ENCODE measurements around the gene ERO1A. TPM values are rescaled to one million over a fixed set of nuclear protein-coding genes. Genes with fewer than 3 reads are reported as not detected.
A peak's percentile ranks its signal among the peaks of the same experiment; 100 is the strongest.

Gene ERO1A
- total and polyA plus RNA-seq, 2 donors (not counting 1 experiment from before 2014, with no cell fraction given): 34.5 to 64.9 TPM

DNA sequence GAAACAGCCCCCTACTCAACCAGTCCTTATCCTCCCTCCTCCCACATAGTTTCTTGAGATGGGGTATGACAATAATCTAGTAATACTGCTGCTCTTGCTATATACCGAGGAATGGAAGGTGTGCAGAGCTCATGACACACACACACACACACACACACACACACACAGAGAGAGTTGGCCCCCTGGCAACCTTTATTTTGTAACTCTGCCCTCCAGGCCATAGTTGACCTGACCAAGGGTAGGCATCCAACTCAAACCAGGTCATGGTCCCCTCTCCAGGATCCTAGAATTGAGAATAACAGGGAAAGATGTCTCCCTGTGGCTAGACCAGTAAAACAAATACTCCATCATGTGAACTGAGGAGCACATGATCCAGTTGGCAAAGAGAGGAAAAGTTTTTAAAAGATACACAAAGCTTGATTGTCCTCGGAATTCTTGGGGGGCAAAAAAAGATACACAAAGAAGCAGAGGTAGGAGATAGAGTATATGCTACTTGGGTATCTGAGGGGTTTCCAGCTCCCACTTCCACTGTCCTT, 11.3 kb downstream of the ERO1A start:
- Histone ChIP-seq H3K27me3 (ENCODE audit: control insufficient read depth, insufficient read depth, low read length) (no peaks in the 10 kb centered on the region), H2AFZ (ENCODE audit: low read length) (no peak overlapping the region), H3K36me3 (ENCODE audit: control insufficient read depth, insufficient read depth, low read length) (no peaks in the 10 kb centered on the region), H3K4me1 (ENCODE audit: control insufficient read depth, extremely low read depth, insufficient read depth, low read length) (no peaks in the 10 kb centered on the region), H3K4me2 (ENCODE audit: extremely low read depth, insufficient read depth, low read length) (no peak overlapping the region), H3K4me3 (replicated peaks in 1 of 4; ENCODE audit: control extremely low read depth in 1 of 4, insufficient read depth in 1 of 4, low read depth in 3 of 4, low read length in 4 of 4) (no peak overlapping the region), H4K20me1 (ENCODE audit: control insufficient read depth, extremely low read depth, insufficient read depth, low read length) (no peaks in the 10 kb centered on the region), H3K79me2 (ENCODE audit: control insufficient read depth, insufficient read depth, low read length) (peaks cover 37% of the 10 kb centered on the region), H3K9ac (ENCODE audit: insufficient read depth, low read length) (no peak overlapping the region), H3K27ac (ENCODE audit: insufficient read depth, low read length) (no peak overlapping the region), H3K9me3 (ENCODE audit: control insufficient read depth, insufficient read depth, low read depth, low read length) (no peaks in the 10 kb centered on the region)
- no peak for TF ChIP-seq EZH2 (IDR thresholded peaks at IDR 0.05; ENCODE audit: low read length, missing control alignments)
- TF ChIP-seq, protein P1, sequence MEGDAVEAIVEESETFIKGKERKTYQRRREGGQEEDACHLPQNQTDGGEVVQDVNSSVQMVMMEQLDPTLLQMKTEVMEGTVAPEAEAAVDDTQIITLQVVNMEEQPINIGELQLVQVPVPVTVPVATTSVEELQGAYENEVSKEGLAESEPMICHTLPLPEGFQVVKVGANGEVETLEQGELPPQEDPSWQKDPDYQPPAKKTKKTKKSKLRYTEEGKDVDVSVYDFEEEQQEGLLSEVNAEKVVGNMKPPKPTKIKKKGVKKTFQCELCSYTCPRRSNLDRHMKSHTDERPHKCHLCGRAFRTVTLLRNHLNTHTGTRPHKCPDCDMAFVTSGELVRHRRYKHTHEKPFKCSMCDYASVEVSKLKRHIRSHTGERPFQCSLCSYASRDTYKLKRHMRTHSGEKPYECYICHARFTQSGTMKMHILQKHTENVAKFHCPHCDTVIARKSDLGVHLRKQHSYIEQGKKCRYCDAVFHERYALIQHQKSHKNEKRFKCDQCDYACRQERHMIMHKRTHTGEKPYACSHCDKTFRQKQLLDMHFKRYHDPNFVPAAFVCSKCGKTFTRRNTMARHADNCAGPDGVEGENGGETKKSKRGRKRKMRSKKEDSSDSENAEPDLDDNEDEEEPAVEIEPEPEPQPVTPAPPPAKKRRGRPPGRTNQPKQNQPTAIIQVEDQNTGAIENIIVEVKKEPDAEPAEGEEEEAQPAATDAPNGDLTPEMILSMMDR (conservative IDR thresholded peaks at IDR 0.05 in 1 of 2, IDR thresholded peaks at IDR 0.05 in 1 of 2; ENCODE audit: low read depth in 1 of 2, low read length in 2 of 2): no peak
- DNase-seq (ENCODE audit: low read depth in 2 of 2): peak in 1 of 2 donors; percentile 30

DNA sequence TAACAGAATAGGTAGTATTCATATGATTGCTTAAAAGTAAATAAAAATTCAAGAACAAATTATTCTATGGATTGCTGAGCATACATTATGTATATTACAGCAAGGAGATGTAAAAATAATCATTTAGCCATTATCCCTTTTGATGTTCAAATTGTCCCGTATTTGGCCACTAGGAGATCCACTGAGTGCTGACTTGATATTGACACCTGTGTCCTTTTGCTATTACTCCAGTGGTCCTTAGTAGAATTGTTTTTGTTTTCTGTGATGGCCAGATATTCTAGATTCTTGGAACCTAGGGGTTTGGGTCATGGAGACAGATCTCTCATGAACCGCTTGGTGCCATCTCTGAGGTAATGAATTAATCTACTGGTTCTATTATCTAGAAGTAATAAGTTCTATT, 16.8 kb downstream of the ERO1A start:
- DNase-seq (ENCODE audit: low read depth in 2 of 2): no peak
- no peak overlapping the region for H3K9ac ChIP-seq (ENCODE audit: insufficient read depth, low read length)
- TF ChIP-seq, protein P1 (conservative IDR thresholded peaks at IDR 0.05 in 1 of 2, IDR thresholded peaks at IDR 0.05 in 1 of 2; ENCODE audit: low read depth in 1 of 2, low read length in 2 of 2): peak in 1 of 2 donors; percentile 37
- no peak for TF ChIP-seq EZH2 (IDR thresholded peaks at IDR 0.05; ENCODE audit: low read length, missing control alignments)
- peaks cover 1% of the 10 kb centered on the region for H3K36me3 ChIP-seq (ENCODE audit: control insufficient read depth, insufficient read depth, low read length)
- no peaks in the 10 kb centered on the region for H3K9me3 ChIP-seq (ENCODE audit: control insufficient read depth, insufficient read depth, low read depth, low read length)
- no peaks in the 10 kb centered on the region for H3K27me3 ChIP-seq (ENCODE audit: control insufficient read depth, insufficient read depth, low read length)
- H3K27ac ChIP-seq (ENCODE audit: insufficient read depth, low read length): no peak overlapping the region
- H3K4me2 ChIP-seq (ENCODE audit: extremely low read depth, insufficient read depth, low read length): no peak overlapping the region
- H2AFZ ChIP-seq (ENCODE audit: low read length): no peak overlapping the region
- H3K4me1 ChIP-seq (ENCODE audit: control insufficient read depth, extremely low read depth, insufficient read depth, low read length): no peaks in the 10 kb centered on the region
- no peak overlapping the region for H3K4me3 ChIP-seq (replicated peaks in 1 of 4; ENCODE audit: control extremely low read depth in 1 of 4, insufficient read depth in 1 of 4, low read depth in 3 of 4, low read length in 4 of 4)
- H3K79me2 ChIP-seq (ENCODE audit: control insufficient read depth, insufficient read depth, low read length): no peaks in the 10 kb centered on the region
- H4K20me1 ChIP-seq (ENCODE audit: control insufficient read depth, extremely low read depth, insufficient read depth, low read length): no peaks in the 10 kb centered on the region

DNA sequence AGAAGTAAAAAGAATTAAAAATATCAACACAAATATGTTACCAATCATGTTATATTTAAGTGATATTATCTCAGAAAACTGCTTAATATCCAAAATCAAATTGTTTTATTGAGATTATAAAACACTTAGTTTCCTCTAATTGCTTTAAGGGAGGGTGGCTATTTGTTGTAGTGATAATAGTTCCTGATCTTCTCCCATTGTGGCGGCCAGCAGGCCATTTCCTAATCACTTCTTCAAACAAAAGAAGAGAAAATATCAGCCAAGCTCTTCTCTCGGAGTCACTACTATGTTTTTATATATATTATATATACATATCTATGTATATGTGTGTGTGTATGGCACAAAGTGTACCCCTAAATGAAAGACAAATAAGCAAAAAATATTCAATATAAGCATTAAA, 31.5 kb downstream of the ERO1A start:
- TF ChIP-seq, protein P1 (conservative IDR thresholded peaks at IDR 0.05 in 1 of 2, IDR thresholded peaks at IDR 0.05 in 1 of 2; ENCODE audit: low read depth in 1 of 2, low read length in 2 of 2): no peak
- TF ChIP-seq EZH2 (IDR thresholded peaks at IDR 0.05; ENCODE audit: low read length, missing control alignments): no peak

More for the DNA sequence above, 31.5 kb downstream of the ERO1A start:
- no peak overlapping the region for H3K4me2 ChIP-seq (ENCODE audit: extremely low read depth, insufficient read depth, low read length)
- H3K27me3 ChIP-seq (ENCODE audit: control insufficient read depth, insufficient read depth, low read length): no peaks in the 10 kb centered on the region
- H4K20me1 ChIP-seq (ENCODE audit: control insufficient read depth, extremely low read depth, insufficient read depth, low read length): no peaks in the 10 kb centered on the region
- H3K27ac ChIP-seq (ENCODE audit: insufficient read depth, low read length): no peak overlapping the region
- no peaks in the 10 kb centered on the region for H3K4me1 ChIP-seq (ENCODE audit: control insufficient read depth, extremely low read depth, insufficient read depth, low read length)
- H3K9me3 ChIP-seq (ENCODE audit: control insufficient read depth, insufficient read depth, low read depth, low read length): no peaks in the 10 kb centered on the region
- DNase-seq (ENCODE audit: low read depth in 2 of 2): no peak
- no peak overlapping the region for H3K4me3 ChIP-seq (replicated peaks in 1 of 4; ENCODE audit: control extremely low read depth in 1 of 4, insufficient read depth in 1 of 4, low read depth in 3 of 4, low read length in 4 of 4)
- no peaks in the 10 kb centered on the region for H3K79me2 ChIP-seq (ENCODE audit: control insufficient read depth, insufficient read depth, low read length)
- no peak overlapping the region for H3K9ac ChIP-seq (ENCODE audit: insufficient read depth, low read length)
- H3K36me3 ChIP-seq (ENCODE audit: control insufficient read depth, insufficient read depth, low read length): no peaks in the 10 kb centered on the region
- H2AFZ ChIP-seq (ENCODE audit: low read length): no peak overlapping the region
